ENCODE measurements around the gene VSTM2B.

The VSTM2B gene

GRCh38 chr19:29603308-29603707, 77.5 kb downstream of the VSTM2B start:
- no peak for DNase-seq

- peak; percentile 96 for DNase-seq
Measured at GRCh38 chr19:29605653-29606419, 80.0 kb downstream of the VSTM2B start, which contains the start of gene POP4. Gene POP4 (plus strand): TSS chr19:29606283. CDS start chr19:29606319, 36 bp downstream.

GRCh38 chr19:29606420-29606747, 80.6 kb downstream of the VSTM2B start:
- DNase-seq = no peak

- DNase-seq = no peak
Measured at GRCh38 chr19:29609636-29610035, 83.8 kb downstream of the VSTM2B start.

GRCh38 chr19:29610213-29610573, 84.4 kb downstream of the VSTM2B start:
- no peak for DNase-seq

GRCh38 chr19:29610574-29611271, 84.9 kb downstream of the VSTM2B start:
- DNase-seq = peak; percentile 30

GRCh38 chr19:29612121-29612520, 86.3 kb downstream of the VSTM2B start:
- DNase-seq = no peak

- DNase-seq = no peak
Measured at GRCh38 chr19:29612801-29613595, 87.2 kb downstream of the VSTM2B start.

GRCh38 chr19:29614046-29614445, 88.3 kb downstream of the VSTM2B start:
- DNase-seq = no peak
